Heart left ventricle (tissue), 16 donors: ENCODE data around the gene NHLRC4. TPM values are rescaled to one million over a fixed set of nuclear protein-coding genes. Genes with fewer than 3 reads are reported as not detected.
A peak's percentile ranks its signal among the peaks of the same experiment; 100 is the strongest.

ENCODE experiments used
- ATAC-seq, 4 donors: fragments of 200-7000 bp; cut with Tn5 transposase; one replicate each; pipeline ENCODE4 v1.9.1; 2020 to 2022; ENCODE audit warnings: moderate library complexity in 4 of 4, mild to moderate bottlenecking in 3 of 4, moderate number of reproducible peaks in 1 of 4
- DNase-seq, 5 donors: peaks; one replicate each; pipeline ENCODE4 v3.0.0-alpha.2; 2020
- H3K27ac ChIP-seq, 12 donors: fragments of 200-600 bp; sonication (generic) in 4 of 12; one replicate each; pipeline versions ENCODE4 v1.5.0 to v1.8.0; 2016 to 2022; ENCODE audit warnings: mild to moderate bottlenecking in 2 of 12
- H3K27me3 ChIP-seq, 9 donors: fragments of 200-600 bp; sonication (generic) in 2 of 9; one replicate each; pipeline versions ENCODE4 v1.5.1 to v1.8.0; 2016 to 2022; ENCODE audit warnings: mild to moderate bottlenecking in 3 of 9
- H3K36me3 ChIP-seq, 9 donors: fragments of 200-600 bp; sonication (generic) in 2 of 9; one replicate each; pipeline versions ENCODE4 v1.5.0 to v1.8.0; 2018 to 2022; ENCODE audit warnings: mild to moderate bottlenecking in 2 of 9
- H3K4me1 ChIP-seq, 12 donors: fragments of 200-600 bp; sonication (generic) in 4 of 12; one replicate each; pipeline versions ENCODE4 v1.5.0 to v1.8.0; 2016 to 2022; ENCODE audit warnings: mild to moderate bottlenecking in 3 of 12
- H3K4me3 ChIP-seq, 12 donors: fragments of 200-600 bp; sonication (generic) in 4 of 12; one replicate each; pipeline versions ENCODE4 v1.5.0 to v1.8.0; 2017 to 2022; ENCODE audit warnings: mild to moderate bottlenecking in 9 of 12, moderate library complexity in 4 of 12
- H3K9me3 ChIP-seq, 12 donors: fragments of 200-600 bp; sonication (generic) in 4 of 12; one replicate each; pipeline versions ENCODE4 v1.5.0 to v1.8.0; 2016 to 2022; ENCODE audit warnings: mild to moderate bottlenecking in 1 of 12
- POLR2A ChIP-seq, 2 donors: fragments of 450-650 bp; IDR thresholded peaks; one replicate each; pipeline ENCODE4 v1.6.1; 2017; ENCODE audit warnings: antibody characterized with exemption in 2 of 2, mild to moderate bottlenecking in 2 of 2, moderate library complexity in 2 of 2
- WGBS, 4 donors: extraction: QIAGEN DNeasy Blood & Tissue Kit in 2 of 4; methylation state at CpG; one replicate each; pipeline versions ENCODE4 v1.1.5 to v1.1.7; 2013 to 2018; 5-methylcytosine and 5-hydroxymethylcytosine counted together
- intact Hi-C, 10 donors: fragments of 100-400 bp; cut with DNase I; formaldehyde crosslinking; loops; one replicate each; pipeline versions ENCODE4 v1.11.1 to v1.14.2; 2022
- polyA plus RNA-seq, 2 donors: library from polyadenylated mRNA; stranded (reverse); fragments of 200-250 nt; gene quantifications; one replicate each; pipeline ENCODE4 v1.2.3, GENCODE V29; 2013
- total RNA-seq, 9 donors: library from RNA; depleted of rRNA in 2 of 9; stranded (reverse); fragments of >200 nt in 2 of 9; fragmentation: NEBNext Ultra II Directional in 3 of 9; extraction: Animal tissue kit (Norgen Biotek cat#: 25700) in 3 of 9; gene quantifications; one replicate each; pipeline versions ENCODE4 v1.1.0 to v1.2.4, GENCODE V29; 2016 to 2023
- TF ChIP-seq, protein P1 (sequence below), 12 donors: fragments of 200-600 bp; sonication (generic) in 4 of 12; IDR thresholded peaks; one replicate each; pipeline versions ENCODE4 v1.5.0 to v1.8.0; 2018 to 2022; ENCODE audit warnings: antibody characterized with exemption in 12 of 12, mild to moderate bottlenecking in 5 of 12
- donor health status: ischemic (EF 13 %, LVEDD 7.1; RV severe dilation, severe dysfunction).
- donor health status: healthy with polysubstance abuse.
- donor health status: DM: no; HTN: yes; CAD: no.
- donor health status: DM: no; HTN: no; CAD: no.
- donor health status: ischemic (EF 25% LVEDD 6.9; RV normal size, moderate dysfunction).
- donor health status: ischemic (EF 25% LVEDD 5.7; RV mildly dilated, moderate dysfunction).
- donor health status: healthy.
- donor health status: DM: yes; HTN: yes; CAD: no.
- donor health status: ischemic (EF 35%, LVEDD 5.7; RV mildly dilated, moderate dysfunction).
- donor health status: nonischemic (EF 11% LVEDD 7.7; RV severe dilation, severe dysfunction).
- donor health status: DM: yes; HTN: yes; CAD: no.
- donor health status: PGD.
- donor health status: ischemic (EF 29% LVEDD 5.4; RV normal size, mild dysfunction).
- donor health status: nonischemic (EF 23%, LVEDD 6.1; RV moderate dilation, normal function).

The NHLRC4 gene
- total and polyA plus RNA-seq, 11 donors: 0.23 to 0.86 (median 0.48) TPM; not detected in 1

GRCh38 chr16:527015-527903 lies 39.5 kb upstream of the NHLRC4 start, which contains the start of gene CAPN15:
Gene CAPN15 (plus strand): TSS chr16:527712. CDS start chr16:546839, 19,127 bp downstream.
- ATAC-seq (peak; percentile 60 to 89 (median 84)), DNase-seq (peak; percentile 88 to 94 (median 90))
- 0 to 1% (median 0%) methylated on average over 29 to 129 of the region's 129 CpGs for WGBS, 4 donors
- TF ChIP-seq, protein P1, sequence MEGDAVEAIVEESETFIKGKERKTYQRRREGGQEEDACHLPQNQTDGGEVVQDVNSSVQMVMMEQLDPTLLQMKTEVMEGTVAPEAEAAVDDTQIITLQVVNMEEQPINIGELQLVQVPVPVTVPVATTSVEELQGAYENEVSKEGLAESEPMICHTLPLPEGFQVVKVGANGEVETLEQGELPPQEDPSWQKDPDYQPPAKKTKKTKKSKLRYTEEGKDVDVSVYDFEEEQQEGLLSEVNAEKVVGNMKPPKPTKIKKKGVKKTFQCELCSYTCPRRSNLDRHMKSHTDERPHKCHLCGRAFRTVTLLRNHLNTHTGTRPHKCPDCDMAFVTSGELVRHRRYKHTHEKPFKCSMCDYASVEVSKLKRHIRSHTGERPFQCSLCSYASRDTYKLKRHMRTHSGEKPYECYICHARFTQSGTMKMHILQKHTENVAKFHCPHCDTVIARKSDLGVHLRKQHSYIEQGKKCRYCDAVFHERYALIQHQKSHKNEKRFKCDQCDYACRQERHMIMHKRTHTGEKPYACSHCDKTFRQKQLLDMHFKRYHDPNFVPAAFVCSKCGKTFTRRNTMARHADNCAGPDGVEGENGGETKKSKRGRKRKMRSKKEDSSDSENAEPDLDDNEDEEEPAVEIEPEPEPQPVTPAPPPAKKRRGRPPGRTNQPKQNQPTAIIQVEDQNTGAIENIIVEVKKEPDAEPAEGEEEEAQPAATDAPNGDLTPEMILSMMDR (IDR thresholded peaks at IDR 0.05): peak in 5 of 12 donors; percentile 6 to 33 (median 26)
- peak in 1 of 2 donors; percentile 91 for TF ChIP-seq POLR2A (IDR thresholded peaks at IDR 0.05)
- H3K4me1 ChIP-seq: peaks cover 11 to 59% (median 39%) of the 10 kb centered on the region in 12 donors
- peaks cover 0 to 4% (median 0%) of the 10 kb centered on the region in 9 donors for H3K36me3 ChIP-seq
- H3K4me3 ChIP-seq: peak within 1 kb of the TSS; percentile 58 to 94 (median 76)
- H3K27me3 ChIP-seq: no peaks in the 10 kb centered on the region
- H3K9me3 ChIP-seq: no peaks in the 10 kb centered on the region
- peak within 1 kb of the TSS; percentile 89 to 100 (median 98) for H3K27ac ChIP-seq
- intact Hi-C loops: loop anchor here in 1 of 10 donors (1.0 to 10.0 kb wide), 2 partner anchors 42 to 102 kb away; partner anchors contain the start of genes PIGQ and RAB11FIP3

GRCh38 chr16:528111-529011 lies 38.4 kb upstream of the NHLRC4 start:
- H3K27me3 ChIP-seq: no peaks in the 10 kb centered on the region
- 4 to 17% (median 6%) methylated on average over 18 to 55 of the region's 55 CpGs for WGBS, 4 donors
- H3K27ac ChIP-seq: peak overlapping the region; percentile 7 to 100 (median 80)
- peaks cover 0 to 4% (median 0%) of the 10 kb centered on the region in 9 donors for H3K36me3 ChIP-seq
- peak overlapping the region; percentile 58 to 94 (median 74) for H3K4me3 ChIP-seq
- DNase-seq: peak in 1 of 5 donors; percentile 34
- TF ChIP-seq POLR2A (IDR thresholded peaks at IDR 0.05): no peak
- TF ChIP-seq, protein P1 (IDR thresholded peaks at IDR 0.05): no peak
- intact Hi-C loops: loop anchor here in 1 of 10 donors (2.0 to 10.0 kb wide), 2 partner anchors 62 to 104 kb away; partner anchors contain the start of genes RAB11FIP3 and RAB40C
- H3K4me1 ChIP-seq: peaks cover 11 to 64% (median 41%) of the 10 kb centered on the region in 12 donors
- ATAC-seq: peak in 3 of 4 donors; percentile 0 to 23 (median 0)
- H3K9me3 ChIP-seq: no peaks in the 10 kb centered on the region

DNA sequence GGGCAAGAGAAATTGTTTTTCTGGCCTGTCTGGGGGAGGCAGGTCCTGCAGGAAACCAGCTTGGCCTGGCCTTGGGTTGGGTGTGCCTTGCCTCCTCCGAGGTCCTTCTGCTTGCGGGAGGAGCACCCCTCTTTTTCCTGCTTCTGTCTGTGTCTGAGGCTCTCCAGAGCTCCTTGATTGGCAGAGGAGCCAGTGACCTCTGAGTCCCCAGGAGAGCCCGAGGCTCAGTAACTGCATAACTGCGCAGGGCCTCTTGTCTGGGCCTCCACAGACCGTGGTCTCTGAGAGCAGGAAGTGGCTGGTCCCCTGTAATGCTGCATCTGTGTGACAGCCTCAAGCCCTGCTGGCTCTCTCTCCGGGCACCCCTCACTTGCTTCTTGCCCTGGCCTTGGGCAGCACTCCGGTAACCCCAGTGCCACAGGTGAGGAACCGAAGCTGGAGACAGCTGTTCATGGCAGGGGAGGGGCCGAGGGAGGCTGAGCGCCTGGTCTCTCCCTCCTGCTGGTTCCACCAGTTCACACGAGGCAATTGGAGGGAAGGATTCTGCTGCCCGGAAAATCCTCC lies 37.7 kb upstream of the NHLRC4 start:
- peak overlapping the region in 11 of 12 donors; percentile 58 to 94 (median 76) for H3K4me3 ChIP-seq
- no peaks in the 10 kb centered on the region for H3K9me3 ChIP-seq
- H3K27me3 ChIP-seq: no peaks in the 10 kb centered on the region
- TF ChIP-seq, protein P1 (IDR thresholded peaks at IDR 0.05): no peak
- no peak for TF ChIP-seq POLR2A (IDR thresholded peaks at IDR 0.05)
- peaks cover 11 to 71% (median 44%) of the 10 kb centered on the region in 12 donors for H3K4me1 ChIP-seq
- intact Hi-C loops: loop anchor here in 1 of 10 donors (2.0 to 10.0 kb wide), 2 partner anchors 62 to 104 kb away; partner anchors contain the start of genes RAB11FIP3 and RAB40C
- H3K27ac ChIP-seq: peak overlapping the region in 11 of 12 donors; percentile 7 to 100 (median 81)
- ATAC-seq (no peak), DNase-seq (no peak)
- peaks cover 0 to 4% (median 0%) of the 10 kb centered on the region in 9 donors for H3K36me3 ChIP-seq
- 46 to 62% (median 57%) methylated on average over 8 to 12 of the region's 12 CpGs for WGBS, 4 donors
